ENCODE measurements around the gene MAST4. TPM values are rescaled to one million over a fixed set of nuclear protein-coding genes. Genes with fewer than 3 reads are reported as not detected.

The MAST4 gene
- total and polyA plus RNA-seq, 2 of the 8 experiments (the other 6 are each of a cell fraction or from before 2014, with no cell fraction given): 1.5 to 2.6 TPM

GRCh38 chr5:67094476-67095300 lies 498.5 kb downstream of the MAST4 start:
- no peak for TF ChIP-seq SP1 (IDR thresholded peaks at IDR 0.05; ENCODE audit: low read depth, low read length)
- no peak for TF ChIP-seq SAP30 (IDR thresholded peaks at IDR 0.05; ENCODE audit: insufficient read depth, insufficient replicate concordance, low read length)
- TF ChIP-seq MAX (IDR thresholded peaks at IDR 0.05): peak; percentile 7; the same call in 1 of the 2 replicates
- no peak overlapping the region for H2BK20ac ChIP-seq (ENCODE audit: low read length)
- no peak overlapping the region; the same call in 1 of the 2 replicates for H3K18ac ChIP-seq (ENCODE audit: extremely low read depth, low read length)
- H3K56ac ChIP-seq (replicated peaks; ENCODE audit: insufficient read length, low read depth, low read length): no peak overlapping the region
- no peaks in the 10 kb centered on the region for H3K79me2 ChIP-seq (ENCODE audit: control insufficient read depth in 1 of 2, insufficient read depth in 2 of 2, low read length in 2 of 2)
- no peaks in the 10 kb centered on the region for H3K9me3 ChIP-seq (ENCODE audit: insufficient read depth in 2 of 2, low read depth in 1 of 2, low read length in 1 of 2)
- peak overlapping the region; percentile 16 for H4K91ac ChIP-seq (replicated peaks; ENCODE audit: insufficient read length, low read length)
- 0 out of 2 replicates have a peak overlapping the region, but pooled peaks have one; percentile 11 for H2BK12ac ChIP-seq (ENCODE audit: low read depth, low read length)
- peak overlapping the region in 1 of 2 experiments; percentile 45; a peak in 1 of 4 replicates for H3K4me2 ChIP-seq (ENCODE audit: insufficient read depth in 1 of 2, low read depth in 2 of 2, low read length in 2 of 2)
- no peak overlapping the region for H4K8ac ChIP-seq (ENCODE audit: extremely low read depth, insufficient read depth, low read length)
- no peak overlapping the region for H2BK15ac ChIP-seq (ENCODE audit: low read length)
- H3K36me3 ChIP-seq (ENCODE audit: control insufficient read depth in 2 of 4, insufficient read depth in 4 of 4, low read length in 3 of 4): no peaks in the 10 kb centered on the region
- H3K79me1 ChIP-seq (ENCODE audit: low read depth, low read length): no peaks in the 10 kb centered on the region
- WGBS, 2 experiments (ENCODE audit: extremely low coverage in 1 of 2, insufficient coverage in 1 of 2, insufficient read length in 1 of 2, insufficient replicate concordance in 2 of 2, low coverage in 1 of 2, low lambda C conversion rate in 2 of 2, missing lambda C conversion rate in 1 of 2): 64% methylated on average over 4 of the region's 4 CpGs; no CpG with 5 or more reads in 1 of the 2 experiments
- no peak overlapping the region for H2AFZ ChIP-seq (ENCODE audit: low read length)
- H3K4ac ChIP-seq (replicated peaks; ENCODE audit: insufficient read length, low read depth, low read length): no peak overlapping the region
- peaks cover 0 to 10% (median 7%) of the 10 kb centered on the region in 4 experiments; a peak in 4 of 7 replicates for H3K4me1 ChIP-seq (replicated peaks in 1 of 4; ENCODE audit: control insufficient read depth in 3 of 4, insufficient read depth in 4 of 4, low read length in 3 of 4)
- no peak overlapping the region for H2AK5ac ChIP-seq (ENCODE audit: low read depth, low read length)
- ChIA-PET POLR2A (ENCODE audit: partially characterized antibody) (interaction anchor here (0.6 kb wide), 1 partner anchor 81 kb away, joined by 4 read pairs; no protein-coding TSS in a partner anchor), CTCF (ENCODE audit: partially characterized antibody) (no interaction called here)
- no peak overlapping the region for H3K4me3 ChIP-seq (ENCODE audit: extremely low read depth in 1 of 4, insufficient read depth in 2 of 4, low read depth in 3 of 4, low read length in 4 of 4)
- H3K14ac ChIP-seq (ENCODE audit: insufficient read length): no peak overlapping the region
- H2BK5ac ChIP-seq (ENCODE audit: low read depth, low read length): peak overlapping the region; percentile 11; the same call in 1 of the 2 replicates
- no peak overlapping the region for H3K9ac ChIP-seq (replicated peaks in 1 of 4; ENCODE audit: extremely low read depth in 1 of 4, low read depth in 3 of 4, low read length in 3 of 4)
- H3K23ac ChIP-seq (ENCODE audit: insufficient read length): no peak overlapping the region
- H3K27me3 ChIP-seq (replicated peaks in 1 of 4; ENCODE audit: control insufficient read depth in 3 of 4, extremely low read depth in 1 of 4, insufficient read depth in 3 of 4, low read length in 3 of 4): no peaks in the 10 kb centered on the region
- FAIRE-seq (peak; percentile 69), DNase-seq (ENCODE audit: low read depth in 1 of 2, low spot score in 2 of 2) (no peak)
- H4K5ac ChIP-seq (ENCODE audit: insufficient read length, low read depth, low read length): no peak overlapping the region
- no peak overlapping the region for H2BK120ac ChIP-seq (replicated peaks; ENCODE audit: low read depth, low read length)
- H3K23me2 ChIP-seq (ENCODE audit: low read depth, low read length): no peaks in the 10 kb centered on the region
- H4K20me1 ChIP-seq (replicated peaks in 1 of 2; ENCODE audit: control insufficient read depth in 1 of 2, insufficient read depth in 2 of 2, low read length in 2 of 2): no peaks in the 10 kb centered on the region
- 0 out of 2 replicates have a peak overlapping the region, but pooled peaks have one; percentile 22 for H3K27ac ChIP-seq (ENCODE audit: low read depth, low read length)

Measured in H1 (cell line).